SK-N-SH (cell line): ENCODE data around the gene RIC8B.

ENCODE experiments used
- CTCF ChIP-seq: fragments of 200-600 bp; sonication (generic); IDR thresholded peaks from 2 replicates; pipeline ENCODE4 v1.6.1; 2017; ENCODE audit warnings: antibody characterized with exemption, mild to moderate bottlenecking, moderate library complexity
- REST ChIP-seq: IDR thresholded peaks from 2 replicates; pipeline ENCODE4 v1.6.1; 2012; ENCODE audit warnings: mild to moderate bottlenecking, low read depth, low read length, moderate library complexity
- RFX5 ChIP-seq: IDR thresholded peaks from 2 replicates; pipeline ENCODE4 v1.6.1; 2012; ENCODE audit warnings: mild to moderate bottlenecking, improper control_type of control experiment, low read length
- SMC3 ChIP-seq: IDR thresholded peaks from 2 replicates; pipeline ENCODE4 v1.6.1; 2012; ENCODE audit warnings: low read depth, low read length, improper control_type of control experiment
- TEAD4 ChIP-seq: IDR thresholded peaks from 2 replicates; pipeline ENCODE4 v1.4.0; 2012; ENCODE audit warnings: mild to moderate bottlenecking, borderline replicate concordance; ENCODE audit not compliant: insufficient read depth

GRCh38 chr12:106911581-106911980 lies 137.1 kb downstream of the RIC8B start:
- TF ChIP-seq CTCF (no peak), TEAD4 (no peak), RFX5 (no peak), REST (no peak), SMC3 (no peak)
